ENCODE measurements around the gene TOMM7. TPM values are rescaled to one million over a fixed set of nuclear protein-coding genes. Genes with fewer than 3 reads are reported as not detected.

TOMM7 gene
- total RNA-seq, 3 donors from 2014 or later: 225 to 404 (median 287) TPM

DNA sequence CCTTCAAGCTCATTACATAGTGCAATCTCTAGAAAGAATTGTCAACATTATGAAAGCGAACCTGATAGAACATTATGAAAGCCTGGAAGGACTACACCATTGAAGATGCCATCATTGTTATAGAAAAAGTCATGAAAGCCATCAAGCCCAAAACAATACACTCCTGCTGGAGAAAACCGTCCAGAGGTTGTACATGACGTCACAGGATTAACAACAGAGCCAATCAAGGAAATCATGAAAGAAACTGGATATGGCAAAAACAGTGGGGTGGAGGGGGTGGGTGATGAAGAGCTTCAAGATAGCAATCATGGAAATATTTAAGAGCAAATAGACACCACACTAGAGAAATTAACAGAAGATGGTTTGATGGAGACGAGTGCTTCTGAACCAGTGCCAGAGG, 45.7 kb downstream of the TOMM7 start:
- H3K4me1 ChIP-seq (ENCODE audit: low read depth): no peaks in the 10 kb centered on the region
- H3K9me3 ChIP-seq: no peaks in the 10 kb centered on the region
- H3K4me3 ChIP-seq: no peak overlapping the region
- DNase-seq (no peak), ATAC-seq (no peak)
- intact Hi-C loops (cut with DNase I, micrococcal nuclease): no loop called here
- H3K36me3 ChIP-seq (ENCODE audit: low read depth): no peaks in the 10 kb centered on the region
- TF ChIP-seq, protein P1, sequence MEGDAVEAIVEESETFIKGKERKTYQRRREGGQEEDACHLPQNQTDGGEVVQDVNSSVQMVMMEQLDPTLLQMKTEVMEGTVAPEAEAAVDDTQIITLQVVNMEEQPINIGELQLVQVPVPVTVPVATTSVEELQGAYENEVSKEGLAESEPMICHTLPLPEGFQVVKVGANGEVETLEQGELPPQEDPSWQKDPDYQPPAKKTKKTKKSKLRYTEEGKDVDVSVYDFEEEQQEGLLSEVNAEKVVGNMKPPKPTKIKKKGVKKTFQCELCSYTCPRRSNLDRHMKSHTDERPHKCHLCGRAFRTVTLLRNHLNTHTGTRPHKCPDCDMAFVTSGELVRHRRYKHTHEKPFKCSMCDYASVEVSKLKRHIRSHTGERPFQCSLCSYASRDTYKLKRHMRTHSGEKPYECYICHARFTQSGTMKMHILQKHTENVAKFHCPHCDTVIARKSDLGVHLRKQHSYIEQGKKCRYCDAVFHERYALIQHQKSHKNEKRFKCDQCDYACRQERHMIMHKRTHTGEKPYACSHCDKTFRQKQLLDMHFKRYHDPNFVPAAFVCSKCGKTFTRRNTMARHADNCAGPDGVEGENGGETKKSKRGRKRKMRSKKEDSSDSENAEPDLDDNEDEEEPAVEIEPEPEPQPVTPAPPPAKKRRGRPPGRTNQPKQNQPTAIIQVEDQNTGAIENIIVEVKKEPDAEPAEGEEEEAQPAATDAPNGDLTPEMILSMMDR (IDR thresholded peaks at IDR 0.05): no peak

DNA sequence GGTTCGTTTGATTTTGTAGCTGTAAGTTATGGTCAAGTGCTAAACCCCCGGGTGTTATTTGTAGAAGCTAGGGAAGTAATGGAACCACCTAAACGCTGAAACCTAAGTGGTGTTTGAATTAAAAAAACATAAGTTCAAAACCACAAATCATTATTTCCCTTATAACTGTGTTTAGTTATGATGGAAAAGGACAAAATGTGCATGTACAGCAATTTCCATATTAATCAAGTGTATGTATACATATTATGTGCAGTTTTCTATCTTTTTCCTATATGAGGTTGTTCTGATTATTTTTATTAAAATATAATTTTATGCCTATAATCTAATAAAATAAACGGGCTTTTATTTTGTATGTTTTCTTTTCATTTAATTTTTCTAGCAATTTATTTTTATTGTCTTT, 49.8 kb downstream of the TOMM7 start:
- Histone ChIP-seq H3K4me1 (ENCODE audit: low read depth) (no peaks in the 10 kb centered on the region), H3K4me3 (no peak overlapping the region), H3K9me3 (no peaks in the 10 kb centered on the region), H3K36me3 (ENCODE audit: low read depth) (no peaks in the 10 kb centered on the region)
- TF ChIP-seq, protein P1 (IDR thresholded peaks at IDR 0.05): no peak
- intact Hi-C loops (cut with DNase I, micrococcal nuclease): no loop called here
- DNase-seq (no peak), ATAC-seq (no peak)

DNA sequence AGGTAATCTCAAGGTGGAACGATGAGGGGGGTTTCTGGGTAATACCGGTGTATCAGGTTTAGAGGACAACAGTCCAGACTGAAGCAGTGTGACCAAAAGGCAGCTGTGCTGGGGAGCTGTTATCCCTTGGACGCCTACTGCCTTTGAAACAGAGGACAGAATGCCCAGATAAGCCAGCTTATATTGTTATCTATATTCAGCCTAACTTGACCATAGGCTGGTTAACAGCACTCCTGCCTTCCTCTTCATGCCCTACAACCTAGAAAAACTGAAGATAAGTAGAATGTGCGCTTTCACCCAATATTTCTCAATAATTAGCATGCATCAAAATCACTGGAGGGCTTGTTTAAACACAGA, 50.8 kb downstream of the TOMM7 start:
- ATAC-seq (no peak), DNase-seq (no peak)
- no peaks in the 10 kb centered on the region for H3K4me1 ChIP-seq (ENCODE audit: low read depth)
- intact Hi-C loops (cut with DNase I, micrococcal nuclease): no loop called here
- no peak overlapping the region for H3K4me3 ChIP-seq
- TF ChIP-seq, protein P1 (IDR thresholded peaks at IDR 0.05): no peak
- no peaks in the 10 kb centered on the region for H3K36me3 ChIP-seq (ENCODE audit: low read depth)
- no peaks in the 10 kb centered on the region for H3K9me3 ChIP-seq

DNA sequence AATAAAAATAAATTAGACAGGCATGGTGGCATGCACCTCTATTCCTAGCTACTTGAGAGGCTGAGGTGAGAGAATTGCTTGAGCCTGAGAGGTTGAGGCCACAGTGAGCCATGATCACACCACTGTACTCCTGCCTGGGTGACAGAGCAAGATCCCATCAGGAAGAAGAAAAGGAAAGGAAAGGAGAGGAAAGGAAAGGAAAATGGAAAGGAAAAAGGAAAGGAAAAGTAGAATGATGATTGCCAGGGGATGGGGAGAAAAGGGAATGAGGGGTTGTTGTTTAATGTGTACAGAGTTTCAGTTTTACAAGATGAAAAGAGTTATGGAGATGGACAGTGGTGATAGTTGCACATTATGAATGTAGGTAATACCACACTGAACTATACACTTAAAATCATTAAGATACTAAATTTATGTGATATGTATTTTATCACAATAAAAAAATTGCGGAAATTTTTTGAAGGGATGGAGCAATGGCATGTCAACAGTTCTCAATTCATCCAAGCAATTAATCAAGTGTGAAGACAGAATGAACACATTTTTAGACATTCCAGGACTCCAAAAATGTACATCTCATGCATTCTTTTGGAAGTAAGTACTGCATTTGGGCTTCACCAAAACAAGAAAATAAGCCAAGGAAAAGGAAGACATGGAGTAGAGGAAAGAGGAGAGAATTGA, 51.3 kb downstream of the TOMM7 start:
- H3K36me3 ChIP-seq (ENCODE audit: low read depth): no peaks in the 10 kb centered on the region
- no peak for ATAC-seq
- no peak for DNase-seq
- intact Hi-C loops (cut with DNase I, micrococcal nuclease): no loop called here
- H3K4me3 ChIP-seq: no peak overlapping the region
- TF ChIP-seq, protein P1 (IDR thresholded peaks at IDR 0.05): no peak
- H3K9me3 ChIP-seq: no peaks in the 10 kb centered on the region
- H3K4me1 ChIP-seq (ENCODE audit: low read depth): no peaks in the 10 kb centered on the region

DNA sequence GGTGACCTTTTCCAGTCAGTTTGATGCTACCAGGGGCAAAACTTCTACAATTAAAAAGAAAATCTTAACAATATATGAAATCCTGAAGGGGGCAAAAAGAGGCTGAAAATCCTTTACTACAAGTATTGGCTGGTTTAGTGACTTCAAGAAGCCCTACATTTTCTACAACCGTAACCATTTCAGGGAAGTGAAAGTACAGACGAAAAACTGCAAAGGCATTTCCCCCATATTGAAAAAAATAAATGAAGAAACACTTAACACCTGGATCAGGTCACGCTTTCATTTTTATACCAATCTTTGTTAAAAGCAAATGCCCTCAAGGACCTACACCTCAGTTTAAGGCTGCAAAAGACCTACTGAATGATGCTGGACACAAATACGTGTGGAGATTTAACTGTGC, 57.0 kb downstream of the TOMM7 start:
- ATAC-seq: no peak

More for the DNA sequence above, 57.0 kb downstream of the TOMM7 start:
- intact Hi-C loops (cut with DNase I, micrococcal nuclease): no loop called here
- Histone ChIP-seq H3K4me1 (ENCODE audit: low read depth) (no peaks in the 10 kb centered on the region), H3K4me3 (no peak overlapping the region), H3K9me3 (no peaks in the 10 kb centered on the region), H3K36me3 (ENCODE audit: low read depth) (no peaks in the 10 kb centered on the region)
- DNase-seq: no peak
- TF ChIP-seq, protein P1 (IDR thresholded peaks at IDR 0.05): no peak

Other genes with a start within 250 kb of the TOMM7 start
- gene IL6, start 95.6 kb downstream of the TOMM7 start, total RNA-seq: 1 to 10 TPM in 1 of 3 donors, under 1 TPM in 1, not detected in 1; 0.53 to 2.2 TPM
- gene HYCC1, start 191.3 kb upstream of the TOMM7 start, total RNA-seq: 10 to 100 TPM in 1 of 3 donors, 1 to 10 TPM in 2; 5.1 to 28.5 (median 6.7) TPM